Ovary (tissue), 9 donors: Measurements from ENCODE around the gene ZBTB43. TPM values are rescaled to one million over a fixed set of nuclear protein-coding genes. Genes with fewer than 3 reads are reported as not detected.

ENCODE experiments used
- DNase-seq, 5 donors: peaks; one replicate each; pipeline ENCODE4 v3.0.0-alpha.2; 2019 to 2020
- H3K27ac ChIP-seq, 2 donors: fragments of 200-600 bp; one replicate each; pipeline versions ENCODE4 v1.5.1 to v1.8.0; 2019 to 2022
- H3K27me3 ChIP-seq: fragments of 200-600 bp; one replicate; pipeline ENCODE4 v1.8.0; 2022
- H3K36me3 ChIP-seq: fragments of 200-600 bp; sonication (generic); one replicate; pipeline ENCODE4 v1.5.1; 2019
- H3K4me1 ChIP-seq: one replicate; pipeline ENCODE4 v1.8.1; 2013; ENCODE audit warnings: mild to moderate bottlenecking, moderate library complexity; ENCODE audit not compliant: insufficient read depth
- H3K4me3 ChIP-seq: fragments of 200-600 bp; sonication (generic); one replicate; pipeline ENCODE4 v1.5.1; 2017
- H3K9me3 ChIP-seq, 2 donors: fragments of 200-600 bp in 1 of 2; sonication (generic) in 1 of 2; one replicate each; pipeline versions ENCODE4 v1.5.1 to v1.8.1; 2013 to 2019; ENCODE audit warnings: mild to moderate bottlenecking in 1 of 2, moderate library complexity in 1 of 2
- EP300 ChIP-seq: sonication (generic); formaldehyde crosslinking; IDR thresholded peaks from one replicate; pipeline ENCODE4 v1.6.1; 2017; ENCODE audit warnings: antibody characterized with exemption
- POLR2A ChIP-seq: fragments of 450-650 bp; IDR thresholded peaks from one replicate; pipeline ENCODE4 v1.6.1; 2017; ENCODE audit warnings: antibody characterized with exemption, mild to moderate bottlenecking, moderate library complexity
- WGBS, 3 donors: extraction: QIAGEN DNeasy Blood & Tissue Kit in 1 of 3; methylation state at CpG; one replicate each; pipeline versions ENCODE4 v1.1.5 to v1.1.7; 2013 to 2017; 5-methylcytosine and 5-hydroxymethylcytosine counted together
- intact Hi-C, 4 donors: fragments of 100-400 bp; cut with DNase I; formaldehyde crosslinking; loops; one replicate each; pipeline versions ENCODE4 v1.11.0 to v1.15.1; 2022 to 2023
- polyA plus RNA-seq, 2 donors: library from polyadenylated mRNA; stranded (reverse); fragments of 200-250 nt in 1 of 2; fragments of 350-450 nt in 1 of 2; fragmentation: Illumina TruSeq in 1 of 2; extraction: RNeasy Lipid Tissue Mini Kit (QIAGEN cat#74804) in 1 of 2; gene quantifications; one replicate each; pipeline ENCODE4 v1.2.3, GENCODE V29; 2013 to 2014
- total RNA-seq, 7 donors: library from RNA; depleted of rRNA in 2 of 7; stranded (reverse); fragments of >200 nt in 2 of 7; fragmentation: NEBNext Ultra II Directional in 3 of 7; extraction: Animal tissue kit (Norgen Biotek cat#: 25700) in 3 of 7; gene quantifications; one replicate each; pipeline versions ENCODE4 v1.1.0 to v1.2.4, GENCODE V29; 2016 to 2023
- TF ChIP-seq, protein P1 (sequence below), 3 donors: fragments of 450-650 bp in 2 of 3; fragments of 200-600 bp in 1 of 3; IDR thresholded peaks; one replicate each; pipeline versions ENCODE4 v1.5.1 to v1.8.0; 2016 to 2022; ENCODE audit warnings: antibody characterized with exemption in 3 of 3, mild to moderate bottlenecking in 1 of 3
- donor health status: DM: no; HTN: no; CAD: no; lungs with moderate emphysema.
- donor health status: DM: no; HTN: no; CAD: no.
- donor health status: Bipolar disorder and iron deficiency.
- donor health status: DM: yes; HTN: yes; CAD: no.
- donor health status: DM: no; HTN: no; CAD: no.
- donor health status: DM: yes; HTN: yes; CAD: no.

Gene ZBTB43
- total and polyA plus RNA-seq, 9 donors = 5.0 to 33.3 (median 14.8) TPM

DNA sequence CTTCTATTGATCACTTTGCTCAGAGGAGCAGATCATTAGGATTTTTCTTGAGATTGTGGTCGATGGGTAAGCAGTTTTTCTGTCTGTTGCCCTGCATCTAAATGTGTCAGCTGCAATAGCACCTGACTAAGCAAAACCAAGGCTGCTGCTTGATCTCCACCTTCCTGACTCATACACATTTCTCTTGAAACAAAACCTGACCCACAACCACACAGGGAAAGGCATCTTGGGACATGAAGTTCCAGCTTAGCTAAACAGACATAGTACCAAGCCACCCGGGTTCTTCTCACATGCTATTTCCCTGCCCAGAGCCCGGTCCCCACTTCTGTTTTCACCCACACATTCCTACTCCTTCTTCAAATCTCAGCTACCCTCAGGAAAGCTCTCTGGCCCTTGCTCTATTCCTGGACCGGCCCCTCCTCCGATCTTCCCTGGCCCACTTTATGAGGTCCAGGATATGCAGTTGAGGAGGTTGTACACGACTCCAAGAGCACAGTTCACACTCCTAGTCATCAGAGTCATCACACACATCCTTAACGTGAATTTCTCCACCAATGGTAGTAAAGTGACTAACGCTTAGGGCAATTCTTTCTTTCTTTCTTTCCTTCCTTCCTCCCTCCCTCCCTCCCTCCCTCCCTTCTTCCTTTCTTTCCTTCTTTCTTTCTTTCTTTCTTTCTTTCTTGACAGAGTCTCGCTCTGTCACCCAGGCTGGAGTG is 16.0 kb upstream of the ZBTB43 start:
- intact Hi-C loops = loop anchor here in 2 of 4 donors (10.0 kb wide), 2 partner anchors 174 to 284 kb away; partner anchors contain the start of gene LMX1B (in 2 of the 2)
- WGBS, 3 donors = 69 to 74% (median 73%) methylated on average over 9 of the region's 9 CpGs
- Histone ChIP-seq H3K4me1 (no peaks in the 10 kb centered on the region), H3K27me3 (no peaks in the 10 kb centered on the region), H3K4me3 (no peak overlapping the region), H3K36me3 (no peaks in the 10 kb centered on the region), H3K9me3 (no peaks in the 10 kb centered on the region), H3K27ac (no peak overlapping the region)
- TF ChIP-seq EP300 = no peak
- TF ChIP-seq, protein P1, sequence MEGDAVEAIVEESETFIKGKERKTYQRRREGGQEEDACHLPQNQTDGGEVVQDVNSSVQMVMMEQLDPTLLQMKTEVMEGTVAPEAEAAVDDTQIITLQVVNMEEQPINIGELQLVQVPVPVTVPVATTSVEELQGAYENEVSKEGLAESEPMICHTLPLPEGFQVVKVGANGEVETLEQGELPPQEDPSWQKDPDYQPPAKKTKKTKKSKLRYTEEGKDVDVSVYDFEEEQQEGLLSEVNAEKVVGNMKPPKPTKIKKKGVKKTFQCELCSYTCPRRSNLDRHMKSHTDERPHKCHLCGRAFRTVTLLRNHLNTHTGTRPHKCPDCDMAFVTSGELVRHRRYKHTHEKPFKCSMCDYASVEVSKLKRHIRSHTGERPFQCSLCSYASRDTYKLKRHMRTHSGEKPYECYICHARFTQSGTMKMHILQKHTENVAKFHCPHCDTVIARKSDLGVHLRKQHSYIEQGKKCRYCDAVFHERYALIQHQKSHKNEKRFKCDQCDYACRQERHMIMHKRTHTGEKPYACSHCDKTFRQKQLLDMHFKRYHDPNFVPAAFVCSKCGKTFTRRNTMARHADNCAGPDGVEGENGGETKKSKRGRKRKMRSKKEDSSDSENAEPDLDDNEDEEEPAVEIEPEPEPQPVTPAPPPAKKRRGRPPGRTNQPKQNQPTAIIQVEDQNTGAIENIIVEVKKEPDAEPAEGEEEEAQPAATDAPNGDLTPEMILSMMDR (IDR thresholded peaks at IDR 0.05) = no peak
- no peak for TF ChIP-seq POLR2A
- no peak for DNase-seq

DNA sequence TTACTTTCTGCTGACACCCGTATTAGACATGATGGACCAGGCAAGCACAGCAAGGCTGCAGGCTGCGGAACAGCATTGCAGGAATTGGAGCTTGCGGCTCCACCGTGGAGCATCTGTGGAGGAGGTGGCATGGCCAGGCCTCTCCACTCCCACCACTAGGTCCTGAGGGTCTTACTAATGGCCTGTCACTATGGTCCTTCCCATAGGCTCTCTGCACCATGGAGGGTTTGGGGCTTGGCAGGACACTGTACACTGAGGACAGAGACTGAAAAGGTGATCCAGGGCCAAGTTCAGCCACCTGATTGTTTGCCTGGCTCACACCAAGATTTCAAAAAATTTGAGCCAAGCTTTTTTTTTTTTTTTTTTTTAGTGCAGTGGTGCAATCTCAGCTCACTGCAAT is 14.3 kb upstream of the ZBTB43 start:
- WGBS, 3 donors = 57 to 65% (median 63%) methylated on average over 4 of the region's 4 CpGs
- intact Hi-C loops = no loop called here
- TF ChIP-seq POLR2A (no peak), EP300 (no peak)
- TF ChIP-seq, protein P1 (IDR thresholded peaks at IDR 0.05) = no peak
- Histone ChIP-seq H3K27ac (no peak overlapping the region), H3K4me3 (no peak overlapping the region), H3K4me1 (no peaks in the 10 kb centered on the region), H3K36me3 (no peaks in the 10 kb centered on the region), H3K27me3 (no peaks in the 10 kb centered on the region), H3K9me3 (no peaks in the 10 kb centered on the region)
- no peak for DNase-seq

DNA sequence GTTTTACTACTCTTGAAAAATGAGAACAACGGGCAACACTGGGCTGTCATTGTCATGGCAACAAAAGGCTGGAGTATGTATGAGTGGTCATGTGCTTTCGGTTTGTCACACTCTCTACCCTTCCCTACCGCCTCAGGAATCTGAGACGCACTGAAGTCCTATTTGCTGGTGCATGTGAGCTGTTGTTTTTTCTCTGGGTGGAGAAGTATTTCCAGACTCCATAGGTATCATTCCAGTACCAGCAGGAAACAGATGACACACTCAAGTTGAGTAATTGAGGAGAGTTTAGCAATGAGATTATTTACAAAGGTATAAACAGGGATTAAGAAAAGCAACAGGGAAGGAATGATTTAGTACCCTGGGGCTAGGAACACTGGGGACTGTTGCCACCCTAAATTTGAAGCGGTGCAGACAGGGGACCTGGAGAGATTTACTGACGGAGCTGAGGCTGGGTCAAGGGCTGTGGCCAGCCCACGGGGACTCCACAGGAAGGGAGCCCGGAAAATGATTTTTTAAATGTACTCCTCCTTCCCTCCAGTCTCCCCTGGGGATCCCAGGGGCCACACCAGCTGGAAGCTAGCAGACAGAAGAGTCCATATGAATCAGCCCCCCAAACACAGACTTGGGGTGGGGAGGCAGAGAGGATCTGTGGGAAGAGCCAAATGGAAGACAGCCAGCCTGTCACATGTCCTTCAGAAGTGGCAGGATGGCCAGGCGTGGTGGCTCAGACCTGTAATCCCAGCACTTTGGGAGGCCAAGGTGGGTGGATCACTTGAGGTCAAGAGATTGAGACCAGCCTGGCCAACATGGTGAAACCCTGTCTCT is 13.2 kb upstream of the ZBTB43 start:
- 31 to 41% (median 39%) methylated on average over 9 of the region's 9 CpGs for WGBS, 3 donors
- Histone ChIP-seq H3K36me3 (no peaks in the 10 kb centered on the region), H3K4me1 (no peaks in the 10 kb centered on the region), H3K9me3 (no peaks in the 10 kb centered on the region), H3K27me3 (no peaks in the 10 kb centered on the region), H3K4me3 (no peak overlapping the region), H3K27ac (no peak overlapping the region)
- TF ChIP-seq, protein P1 (IDR thresholded peaks at IDR 0.05) = no peak
- TF ChIP-seq POLR2A (no peak), EP300 (no peak)
- no peak for DNase-seq
- intact Hi-C loops = no loop called here

DNA sequence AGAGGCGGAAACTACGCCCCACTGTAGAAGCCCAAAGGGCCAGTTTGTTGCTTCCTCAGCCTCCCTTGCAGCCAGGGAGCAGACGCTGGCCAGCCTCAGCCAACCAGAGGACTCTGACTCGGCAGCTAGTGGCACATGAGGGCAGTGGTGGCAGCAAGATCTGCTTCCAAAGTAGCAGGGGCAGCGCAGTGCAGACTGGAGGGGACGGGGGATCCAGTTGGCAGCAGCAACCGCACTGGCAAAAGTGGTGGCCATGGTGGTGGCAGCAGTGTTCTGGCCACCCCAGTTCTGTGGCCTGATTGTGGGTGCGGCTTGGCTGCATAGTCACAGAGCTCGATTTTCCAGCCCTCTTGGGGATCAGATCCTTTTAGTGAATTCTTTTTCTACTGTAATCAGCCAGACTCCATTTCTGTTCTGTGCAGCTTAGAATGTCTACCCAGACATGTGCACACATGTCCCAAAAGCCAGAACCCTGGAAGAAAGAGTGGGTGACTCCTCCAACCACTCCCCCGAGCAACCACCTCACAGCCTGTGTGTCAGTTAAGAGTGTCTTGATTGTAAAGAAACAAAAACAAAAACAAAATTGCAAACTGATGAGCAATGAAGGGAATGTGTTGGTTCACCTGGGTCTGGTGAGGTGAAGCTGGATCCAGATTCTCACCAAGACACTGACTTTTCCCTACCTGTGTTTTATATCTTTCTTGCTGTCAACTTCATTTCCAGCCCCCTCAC is 11.0 kb upstream of the ZBTB43 start:
- no peaks in the 10 kb centered on the region for H3K9me3 ChIP-seq
- H3K27ac ChIP-seq = no peak overlapping the region
- intact Hi-C loops = no loop called here
- 70 to 77% (median 72%) methylated on average over 10 of the region's 10 CpGs for WGBS, 3 donors
- no peaks in the 10 kb centered on the region for H3K4me1 ChIP-seq
- H3K4me3 ChIP-seq = no peak overlapping the region
- no peaks in the 10 kb centered on the region for H3K36me3 ChIP-seq
- no peaks in the 10 kb centered on the region for H3K27me3 ChIP-seq
- DNase-seq = no peak
- TF ChIP-seq, protein P1 (IDR thresholded peaks at IDR 0.05) = no peak
- no peak for TF ChIP-seq EP300
- no peak for TF ChIP-seq POLR2A
